Kidney tubule cell (primary cell): ENCODE measurements around the gene CBX4.

Source experiments
- DNase-seq: peaks from one replicate; pipeline ENCODE4 v3.0.0-alpha.2; 2018; ENCODE audit warnings: low spot score

CBX4 gene

GRCh38 chr17:79811868-79812352, 27.3 kb downstream of the CBX4 start:
- DNase-seq = no peak

- DNase-seq = peak; percentile 61
These were observed 28.0 kb downstream of the CBX4 start for GRCh38 chr17:79811011-79811867.

GRCh38 chr17:79810130-79811010, 28.9 kb downstream of the CBX4 start:
- DNase-seq = peak; percentile 84

- DNase-seq = no peak
These were observed 29.6 kb downstream of the CBX4 start for GRCh38 chr17:79809530-79810129.

- DNase-seq = peak; percentile 73
These were observed 30.3 kb downstream of the CBX4 start for GRCh38 chr17:79808763-79809529.

- no peak for DNase-seq
These were observed 32.1 kb downstream of the CBX4 start for GRCh38 chr17:79806863-79807720.

GRCh38 chr17:79806446-79806760, 32.8 kb downstream of the CBX4 start:
- no peak for DNase-seq

- DNase-seq = no peak
These were observed 34.2 kb downstream of the CBX4 start for GRCh38 chr17:79804856-79805696.

- peak; percentile 28 for DNase-seq
These were observed 35.0 kb downstream of the CBX4 start for GRCh38 chr17:79803997-79804855.

GRCh38 chr17:79803421-79803996, 35.7 kb downstream of the CBX4 start:
- DNase-seq = no peak

GRCh38 chr17:79802736-79803420, 36.4 kb downstream of the CBX4 start:
- no peak for DNase-seq

- DNase-seq = no peak
These were observed 37.1 kb downstream of the CBX4 start for GRCh38 chr17:79802039-79802735.

- no peak for DNase-seq
These were observed 37.8 kb downstream of the CBX4 start for GRCh38 chr17:79801156-79802038.

- DNase-seq = peak; percentile 35
These were observed 38.7 kb downstream of the CBX4 start for GRCh38 chr17:79800325-79801155.
